HG02852 (cell line): ENCODE results near the gene TPK1.
"Not testable (repeated sequence)": the region's sequence is repeated elsewhere in the genome, so short reads cannot be mapped to it uniquely, and the experiment has no call there.

Experiments used
- ATAC-seq: cut with Tn5 transposase; IDR thresholded peaks from one replicate; pipeline ENCODE4 v1.9.1; 2021; ENCODE audit warnings: mild to moderate bottlenecking, moderate library complexity; ENCODE audit not compliant: unreplicated experiment

The TPK1 gene

GRCh38 chr7:144427539-144427938 lies 408.3 kb downstream of the TPK1 start:
- not testable (repeated sequence) for ATAC-seq

DNA sequence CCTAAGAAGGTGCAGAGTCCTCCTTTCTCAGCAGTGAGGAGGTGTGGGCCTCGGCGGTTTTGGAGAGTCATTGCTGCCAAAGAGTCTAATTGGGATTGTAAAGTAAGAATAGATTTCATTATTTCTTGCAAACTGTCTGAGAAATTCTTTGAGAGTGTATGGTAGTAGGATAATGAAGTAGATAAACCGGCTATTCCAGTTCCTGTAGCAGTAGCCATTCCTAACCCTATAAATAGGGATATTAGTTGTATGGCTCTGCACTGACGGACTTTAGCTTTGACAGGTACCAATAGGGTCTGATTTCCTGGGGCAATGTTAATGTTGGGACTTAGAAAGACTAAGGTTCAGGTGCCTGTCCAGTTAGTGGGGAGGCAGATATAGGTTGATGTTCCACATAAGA lies 416.9 kb downstream of the TPK1 start:
- ATAC-seq: not testable (repeated sequence)

DNA sequence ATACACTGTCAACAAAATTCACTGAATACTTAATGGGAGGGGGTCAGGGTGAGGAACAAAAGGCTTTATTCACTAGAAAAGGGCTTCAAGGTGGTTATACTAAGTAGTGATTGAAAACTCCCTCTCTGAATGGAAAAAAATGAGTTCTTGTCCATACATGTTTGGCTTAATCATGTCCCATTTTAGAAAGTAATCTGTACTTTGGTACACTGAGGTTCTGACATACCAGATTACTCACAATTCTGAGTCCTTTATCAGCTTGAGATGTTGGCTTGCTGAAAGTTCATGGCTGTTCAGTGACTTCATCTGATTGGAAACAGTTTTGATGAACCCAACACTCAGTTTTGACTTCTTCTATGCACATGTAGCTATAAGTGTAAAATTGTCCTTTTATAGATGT lies 419.5 kb downstream of the TPK1 start:
- ATAC-seq: no peak

GRCh38 chr7:144415858-144416257 lies 420.0 kb downstream of the TPK1 start:
- no peak for ATAC-seq

- no peak for ATAC-seq
Observed at GRCh38 chr7:144414815-144415214, 421.0 kb downstream of the TPK1 start.

DNA sequence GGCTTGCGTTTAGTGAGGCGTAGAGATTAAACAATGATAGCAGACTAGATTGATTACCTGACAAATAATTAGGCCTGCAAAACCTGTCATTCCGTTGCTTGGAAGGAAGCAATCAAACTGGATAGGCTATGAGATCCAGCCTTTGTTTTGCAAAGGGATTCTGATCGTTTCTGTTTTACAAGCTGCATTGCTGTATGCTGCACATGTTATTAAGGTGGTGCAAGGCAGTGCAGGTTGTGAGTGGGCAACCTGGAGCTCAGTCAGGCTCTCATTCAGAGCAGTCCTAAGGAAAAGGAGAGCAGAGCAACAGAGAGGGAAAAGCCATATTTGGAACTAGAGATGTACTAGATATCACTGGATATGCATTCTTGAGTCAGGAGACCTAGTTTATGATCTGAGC lies 425.4 kb downstream of the TPK1 start:
- ATAC-seq: no peak

DNA sequence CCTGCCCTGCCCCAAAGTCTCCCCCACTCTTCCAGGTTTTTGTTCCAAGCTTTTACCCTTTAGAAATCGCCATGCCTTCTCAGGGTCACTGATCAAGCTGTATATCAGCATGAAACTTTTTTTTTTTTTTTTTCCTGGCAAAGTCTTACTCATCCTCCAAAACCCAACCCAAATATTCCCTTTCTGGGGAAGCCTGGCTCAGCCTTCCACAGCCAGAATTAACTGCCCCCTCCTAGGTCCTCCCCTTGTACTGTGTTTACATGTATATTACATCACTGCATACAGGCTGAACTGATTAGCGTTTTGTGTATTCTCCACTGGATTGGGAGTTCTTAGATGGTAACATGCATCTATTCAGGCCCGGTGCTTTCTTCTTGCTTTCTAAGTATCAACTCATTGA lies 427.7 kb downstream of the TPK1 start:
- ATAC-seq: no peak

DNA sequence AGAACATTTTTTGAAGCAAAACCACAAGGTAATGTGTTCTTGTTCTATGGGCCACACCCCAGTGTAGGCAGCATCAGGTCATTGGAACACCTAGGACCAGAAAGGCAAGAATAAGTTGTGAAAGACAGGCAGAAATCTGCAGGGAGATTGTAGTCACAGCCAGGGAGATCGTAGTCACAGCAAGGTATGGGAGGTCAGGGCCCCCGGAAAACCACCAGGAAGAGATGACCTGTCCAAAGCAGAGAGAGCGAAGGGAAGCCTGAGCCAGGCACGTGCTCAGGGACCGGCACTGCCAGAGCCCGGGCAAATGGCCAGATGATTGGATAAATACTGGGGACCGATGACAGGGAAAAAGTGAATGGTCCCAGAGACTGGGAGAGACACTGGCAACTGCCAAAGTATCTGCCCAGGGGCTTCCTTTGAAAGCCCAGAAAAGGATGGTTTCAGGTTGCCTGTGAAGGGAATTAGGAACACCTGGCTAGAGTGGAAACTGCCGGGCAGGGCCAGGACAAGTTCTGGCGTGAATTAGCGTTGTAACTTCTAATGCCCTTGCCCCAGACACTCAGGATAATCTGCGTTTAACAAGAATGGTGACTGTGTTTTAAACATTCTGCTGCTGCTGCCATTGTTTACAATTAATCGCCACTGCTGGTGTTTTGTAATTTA lies 428.5 kb downstream of the TPK1 start:
- no peak for ATAC-seq

DNA sequence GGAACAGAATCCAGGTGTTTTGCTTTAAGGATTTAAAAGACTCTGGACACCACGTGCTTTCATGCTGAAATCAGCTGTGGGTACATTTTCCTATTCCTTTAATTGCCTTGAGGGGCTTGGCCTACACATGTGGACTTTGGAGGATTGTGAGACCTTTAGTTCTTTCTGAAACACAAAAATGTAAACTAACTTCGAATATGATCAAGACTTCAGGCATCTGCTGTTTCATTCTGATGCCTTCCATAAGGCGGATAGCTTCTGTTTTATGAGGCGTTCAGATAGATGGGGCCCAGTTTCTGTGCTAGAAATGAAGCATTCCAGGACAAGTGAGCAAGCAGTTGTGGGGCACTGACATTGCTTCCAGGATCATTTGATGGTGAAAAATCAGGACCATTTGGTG lies 430.9 kb downstream of the TPK1 start:
- ATAC-seq: no peak

DNA sequence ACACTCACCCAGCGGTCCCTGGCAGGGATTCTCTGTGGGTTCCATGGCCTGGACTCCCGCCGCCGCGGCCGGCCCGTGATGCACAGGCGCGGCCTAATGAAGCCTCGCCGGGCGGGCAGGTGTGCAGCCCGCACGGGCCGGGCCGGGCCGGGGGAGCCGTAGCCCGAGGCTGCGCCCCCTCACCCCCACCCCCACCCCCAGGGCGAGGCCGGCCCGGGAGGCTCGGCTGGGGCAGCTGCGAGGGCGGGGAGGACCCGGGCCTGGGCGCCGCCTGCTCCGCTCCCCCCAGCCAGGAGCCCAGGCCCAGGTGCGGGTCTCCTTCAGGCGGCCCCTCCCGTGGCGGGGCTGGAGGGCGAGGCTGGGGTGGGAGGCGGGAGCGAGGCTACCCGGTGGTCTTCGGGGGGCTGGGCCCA lies 432.2 kb downstream of the TPK1 start, which contains the start of gene NOBOX:
Gene NOBOX, minus strand, starts transcription at position 45 of the 413 bp plus-strand sequence.
- ATAC-seq: no peak

GRCh38 chr7:144403102-144403501 lies 432.8 kb downstream of the TPK1 start:
- ATAC-seq: no peak
